B cell (primary cell): ENCODE results near the gene ARHGAP33. TPM values are rescaled to one million over a fixed set of nuclear protein-coding genes. Genes with fewer than 3 reads are reported as not detected.

Experiments used
- polyA plus RNA-seq: library from polyadenylated mRNA; depleted of rRNA; stranded (reverse); fragments of >200 nt; gene quantifications from 2 replicates; pipeline ENCODE4 v1.2.3, GENCODE V29; 2012
- total RNA-seq, 2 donors: library from RNA; stranded (reverse); fragments of 120-200 nt in 1 of 2; gene quantifications; 1 replicate in 1 of 2; 2 replicates in 1 of 2; pipeline versions ENCODE4 v1.2.3 to v1.2.4, GENCODE V29; 2013 to 2022

Gene ARHGAP33
- total and polyA plus RNA-seq, 2 donors (not counting 1 experiment from before 2014, with no cell fraction given): 18.2 to 27.8 TPM

Other genes starting within 250 kb of the ARHGAP33 start
- gene SBSN, start 247.3 kb upstream of the ARHGAP33 start, total RNA-seq: not detected in 2 replicates
- not detected in 2 replicates for gene SBSN, start 247.3 kb upstream of the ARHGAP33 start, polyA plus RNA-seq
- gene GAPDHS, start 242.1 kb upstream of the ARHGAP33 start, total RNA-seq: not detected in 2 replicates
- not detected in 2 replicates for gene GAPDHS, start 242.1 kb upstream of the ARHGAP33 start, polyA plus RNA-seq
- 39.8 and 41.6 TPM in 2 replicates for gene TMEM147, start 229.9 kb upstream of the ARHGAP33 start, total RNA-seq
- gene TMEM147, start 229.9 kb upstream of the ARHGAP33 start, polyA plus RNA-seq: 61.6 and 68.9 TPM in 2 replicates
- not detected in 2 replicates for gene ATP4A, start 211.9 kb upstream of the ARHGAP33 start, total RNA-seq
- not detected in 2 replicates for gene ATP4A, start 211.9 kb upstream of the ARHGAP33 start, polyA plus RNA-seq
- not detected in 2 replicates for gene PMIS2, start 189.4 kb upstream of the ARHGAP33 start, total RNA-seq
- gene PMIS2, start 189.4 kb upstream of the ARHGAP33 start, polyA plus RNA-seq: not detected in 2 replicates
- gene HAUS5, start 162.8 kb upstream of the ARHGAP33 start, total RNA-seq: 32.2 and 35.3 TPM in 2 replicates
- 42.8 and 52.3 TPM in 2 replicates for gene HAUS5, start 162.8 kb upstream of the ARHGAP33 start, polyA plus RNA-seq
- gene RBM42, start 146.5 kb upstream of the ARHGAP33 start, total RNA-seq: 52.0 and 52.7 TPM in 2 replicates
- 42.1 and 42.9 TPM in 2 replicates for gene RBM42, start 146.5 kb upstream of the ARHGAP33 start, polyA plus RNA-seq
- 0.42 and 1.3 TPM in 2 replicates for gene ETV2, start 133.8 kb upstream of the ARHGAP33 start, total RNA-seq
- 0.20 and 0.49 TPM in 2 replicates for gene ETV2, start 133.8 kb upstream of the ARHGAP33 start, polyA plus RNA-seq
- 214 and 215 TPM in 2 replicates for gene COX6B1, start 127.2 kb upstream of the ARHGAP33 start, total RNA-seq
- 202 and 387 TPM in 2 replicates for gene COX6B1, start 127.2 kb upstream of the ARHGAP33 start, polyA plus RNA-seq
- gene UPK1A, start 109.0 kb upstream of the ARHGAP33 start, total RNA-seq: not detected in 2 replicates
- gene UPK1A, start 109.0 kb upstream of the ARHGAP33 start, polyA plus RNA-seq: 0.16 and 0.17 TPM in 2 replicates
- 28.1 and 30.9 TPM in 2 replicates for gene ZBTB32, start 71.0 kb upstream of the ARHGAP33 start, total RNA-seq
- gene ZBTB32, start 71.0 kb upstream of the ARHGAP33 start, polyA plus RNA-seq: 8.5 and 18.9 TPM in 2 replicates
- gene KMT2B, start 57.6 kb upstream of the ARHGAP33 start, total RNA-seq: 84.5 and 85.6 TPM in 2 replicates
- gene KMT2B, start 57.6 kb upstream of the ARHGAP33 start, polyA plus RNA-seq: 96.9 and 106 TPM in 2 replicates
- 245 and 248 TPM in 2 replicates for gene IGFLR1, start 33.1 kb upstream of the ARHGAP33 start, total RNA-seq
- gene IGFLR1, start 33.1 kb upstream of the ARHGAP33 start, polyA plus RNA-seq: 110 and 130 TPM in 2 replicates
- 62.1 and 62.7 TPM in 2 replicates for gene U2AF1L4, start 30.1 kb upstream of the ARHGAP33 start, total RNA-seq
- gene U2AF1L4, start 30.1 kb upstream of the ARHGAP33 start, polyA plus RNA-seq: 89.7 and 170 TPM in 2 replicates
- 29.1 and 36.4 TPM in 2 replicates for gene PSENEN, start 29.9 kb upstream of the ARHGAP33 start, total RNA-seq
- gene PSENEN, start 29.9 kb upstream of the ARHGAP33 start, polyA plus RNA-seq: 11.7 and 17.7 TPM in 2 replicates
- gene LIN37, start 27.0 kb upstream of the ARHGAP33 start, total RNA-seq: 22.3 and 22.8 TPM in 2 replicates
- 64.1 and 76.1 TPM in 2 replicates for gene LIN37, start 27.0 kb upstream of the ARHGAP33 start, polyA plus RNA-seq
- not detected in 2 replicates for gene HSPB6, start 18.5 kb upstream of the ARHGAP33 start, total RNA-seq
- gene HSPB6, start 18.5 kb upstream of the ARHGAP33 start, polyA plus RNA-seq: not detected in 2 replicates
- gene PROSER3, start 17.4 kb upstream of the ARHGAP33 start, total RNA-seq: 61.0 and 65.6 TPM in 2 replicates
- gene PROSER3, start 17.4 kb upstream of the ARHGAP33 start, polyA plus RNA-seq: 26.0 and 30.7 TPM in 2 replicates
- not detected in 2 replicates for gene PRODH2, start 37.3 kb downstream of the ARHGAP33 start, total RNA-seq
- not detected in 2 replicates for gene PRODH2, start 37.3 kb downstream of the ARHGAP33 start, polyA plus RNA-seq
- gene NPHS1, start 76.9 kb downstream of the ARHGAP33 start, total RNA-seq: not detected in 2 replicates
- not detected in 2 replicates for gene NPHS1, start 76.9 kb downstream of the ARHGAP33 start, polyA plus RNA-seq
- gene KIRREL2, start 81.3 kb downstream of the ARHGAP33 start, total RNA-seq: not detected in 2 replicates
- not detected in 2 replicates for gene KIRREL2, start 81.3 kb downstream of the ARHGAP33 start, polyA plus RNA-seq
- not detected in 2 replicates for gene APLP1, start 93.0 kb downstream of the ARHGAP33 start, total RNA-seq
- 0.06 TPM in 1 of 2 replicates, not detected in the other for gene APLP1, start 93.0 kb downstream of the ARHGAP33 start, polyA plus RNA-seq
- gene NFKBID, start 125.0 kb downstream of the ARHGAP33 start, total RNA-seq: 272 and 276 TPM in 2 replicates
- 111 and 618 TPM in 2 replicates for gene NFKBID, start 125.0 kb downstream of the ARHGAP33 start, polyA plus RNA-seq
- gene HCST, start 127.0 kb downstream of the ARHGAP33 start, total RNA-seq: 2.9 and 4.8 TPM in 2 replicates
- gene HCST, start 127.0 kb downstream of the ARHGAP33 start, polyA plus RNA-seq: 29.8 and 40.6 TPM in 2 replicates
- 2.7 and 3.3 TPM in 2 replicates for gene TYROBP, start 132.7 kb downstream of the ARHGAP33 start, total RNA-seq
- gene TYROBP, start 132.7 kb downstream of the ARHGAP33 start, polyA plus RNA-seq: 14.8 and 25.6 TPM in 2 replicates
- 1.6 and 2.1 TPM in 2 replicates for gene LRFN3, start 160.8 kb downstream of the ARHGAP33 start, total RNA-seq
- 0.62 and 0.79 TPM in 2 replicates for gene LRFN3, start 160.8 kb downstream of the ARHGAP33 start, polyA plus RNA-seq
- gene SDHAF1, start 219.6 kb downstream of the ARHGAP33 start, total RNA-seq: 24.2 and 24.6 TPM in 2 replicates
- 11.8 and 22.0 TPM in 2 replicates for gene SDHAF1, start 219.6 kb downstream of the ARHGAP33 start, polyA plus RNA-seq
- 2.4 and 3.4 TPM in 2 replicates for gene SYNE4, start 233.2 kb downstream of the ARHGAP33 start, total RNA-seq
- 2.3 and 2.5 TPM in 2 replicates for gene SYNE4, start 233.2 kb downstream of the ARHGAP33 start, polyA plus RNA-seq
- 49.4 and 54.5 TPM in 2 replicates for gene ALKBH6, start 238.6 kb downstream of the ARHGAP33 start, total RNA-seq
- gene ALKBH6, start 238.6 kb downstream of the ARHGAP33 start, polyA plus RNA-seq: 56.5 and 65.5 TPM in 2 replicates